Stomach (tissue), 4 donors: Measurements from ENCODE around the gene SPAG6.

Experiments used
- CTCF ChIP-seq, 7 experiments: fragments of 450-650 bp in 4 of 7; fragments of 200-600 bp in 3 of 7; sonication (generic) in 3 of 7; IDR thresholded peaks; one replicate each; pipeline ENCODE4 v1.5.1; 2016 to 2019; ENCODE audit warnings: antibody characterized with exemption in 7 of 7, control low read depth in 2 of 7, mild to moderate bottlenecking in 1 of 7
- POLR2A ChIP-seq, 4 donors: fragments of 450-650 bp; IDR thresholded peaks; one replicate each; pipeline ENCODE4 v1.6.1; 2016; ENCODE audit warnings: antibody characterized with exemption in 4 of 4, control low read depth in 2 of 4, mild to moderate bottlenecking in 1 of 4, moderate library complexity in 1 of 4
- POLR2AphosphoS5 ChIP-seq, 3 donors: sonication (generic); formaldehyde crosslinking; IDR thresholded peaks; one replicate each; pipeline ENCODE4 v1.6.1; 2016; ENCODE audit warnings: antibody characterized with exemption in 3 of 3

- no peak for TF ChIP-seq CTCF (IDR thresholded peaks at IDR 0.05)
- no peak for TF ChIP-seq POLR2A (IDR thresholded peaks at IDR 0.05)
- TF ChIP-seq POLR2AphosphoS5 (IDR thresholded peaks at IDR 0.05), result no peak
These were observed 22.2 kb downstream of the SPAG6 start for GRCh38 chr10:22367471-22367870.
